K562 (cell line): Measurements from ENCODE around the gene CISD3. TPM values are rescaled to one million over a fixed set of nuclear protein-coding genes. Genes with fewer than 3 reads are reported as not detected.

Experiments
- ATAC-seq: fragments of 200-7000 bp; cut with Tn5 transposase; 3 replicates; pipeline ENCODE4 v1.9.1; 2020; ENCODE audit warnings: moderate library complexity
- BruUV-seq: library from RNA; stranded (reverse); fragments of 400-500 nt; replicated peaks from 2 replicates; lab custom pipeline; 2021; lab: Mats Ljungman, UMichigan
- CTCF ChIA-PET: fragments of 300-600 bp; formaldehyde crosslinking; extraction: SDS; loops from one replicate; lab custom pipeline; 2021; ENCODE audit warnings: low intra/inter-chr PET ratio; lab: Yijun Ruan, JAX
- POLR2A ChIA-PET: fragments of 300-600, 350-650 bp; sonication (Branson Sonifier 250); formaldehyde crosslinking; extraction: SDS; loops from one replicate; lab custom pipeline; 2021; ENCODE audit warnings: antibody characterized with exemption, inconsistent platforms; lab: Yijun Ruan, JAX
- DNase-seq, 4 experiments: peaks; one replicate each; pipeline versions ENCODE4 v3.0.0 to v3.0.0-alpha.2; 2011 to 2018; ENCODE audit warnings: low spot score in 3 of 4, mixed read lengths in 3 of 4; ENCODE audit errors: extremely low read depth in 1 of 4
- FAIRE-seq: peaks from 2 replicates; lab custom pipeline; 2011; peaks lifted over from hg19 to GRCh38; lab: Jason Lieb, UNC
- H2AFZ ChIP-seq: 2 replicates; pipeline ENCODE4 v1.6.0; 2011; ENCODE audit warnings: low read depth, low read length, control low read depth, inconsistent platforms
- H3K27ac ChIP-seq: fragments of 200-600 bp; 3 replicates; pipeline ENCODE4 v1.8.0; 2011; ENCODE audit warnings: low read depth, mild to moderate bottlenecking, control low read depth, inconsistent platforms, low read length, moderate library complexity, mixed read lengths; ENCODE audit errors: extremely low read depth
- H3K27me3 ChIP-seq, 2 experiments: fragments of 300-600 bp in 1 of 2; 2 replicates in 1 of 2; 3 replicates in 1 of 2; pipeline versions ENCODE4 v1.6.0 to v1.8.0; 2011; ENCODE audit warnings: inconsistent platforms in 2 of 2, low read length in 2 of 2, mild to moderate bottlenecking in 1 of 2, mixed read lengths in 1 of 2, moderate library complexity in 1 of 2; ENCODE audit not compliant: control insufficient read depth in 2 of 2, insufficient read depth in 2 of 2
- H3K36me3 ChIP-seq: fragments of 300-600 bp; 3 replicates; pipeline ENCODE4 v1.8.0; 2011; ENCODE audit warnings: mild to moderate bottlenecking, low read length, inconsistent platforms; ENCODE audit not compliant: control insufficient read depth, insufficient read depth
- H3K4me1 ChIP-seq, 2 experiments: fragments of 200-600 bp in 1 of 2; replicated peaks in 1 of 2; 2 replicates in 1 of 2; 3 replicates in 1 of 2; pipeline versions ENCODE4 v1.5.1 to v1.8.0; 2011; ENCODE audit warnings: inconsistent platforms in 2 of 2, low read length in 2 of 2, mild to moderate bottlenecking in 1 of 2, mixed read lengths in 1 of 2, moderate library complexity in 1 of 2; ENCODE audit not compliant: control insufficient read depth in 2 of 2, insufficient read depth in 2 of 2
- H3K4me2 ChIP-seq: 2 replicates; pipeline ENCODE4 v1.6.1; 2011; ENCODE audit warnings: low read length, control low read depth, inconsistent platforms, mixed read lengths; ENCODE audit not compliant: insufficient read depth
- H3K4me3 ChIP-seq: fragments of 200-600 bp; sonication (generic), shearing (Covaris generic); 2 replicates; pipeline ENCODE4 v1.5.1; 2016; ENCODE audit warnings: control low read depth, inconsistent platforms
- H3K79me2 ChIP-seq: fragments of 200-600 bp; 3 replicates; pipeline ENCODE4 v1.8.0; 2011; ENCODE audit warnings: low read length, inconsistent platforms; ENCODE audit not compliant: control insufficient read depth, insufficient read depth
- H3K9ac ChIP-seq, 2 experiments: 2 replicates each; pipeline versions ENCODE4 v1.6.0 to v1.6.1; 2011; ENCODE audit warnings: low read depth in 2 of 2, low read length in 2 of 2, control low read depth in 1 of 2, inconsistent platforms in 1 of 2, mild to moderate bottlenecking in 1 of 2, mixed read lengths in 1 of 2; ENCODE audit not compliant: insufficient read depth in 1 of 2
- H3K9me1 ChIP-seq: one replicate; pipeline ENCODE4 v1.6.0; 2011; ENCODE audit warnings: inconsistent platforms, mild to moderate bottlenecking, low read length, moderate library complexity; ENCODE audit not compliant: control insufficient read depth, insufficient read depth
- H3K9me3 ChIP-seq: replicated peaks from 2 replicates; pipeline ENCODE4 v1.5.1; 2011; ENCODE audit warnings: low read depth, low read length, inconsistent platforms; ENCODE audit not compliant: control insufficient read depth, insufficient read depth
- H4K20me1 ChIP-seq: replicated peaks from 2 replicates; pipeline ENCODE4 v1.6.1; 2011; ENCODE audit warnings: low read length, inconsistent platforms, mixed read lengths; ENCODE audit not compliant: control insufficient read depth, insufficient read depth
- ARID4B ChIP-seq: sonication (generic); formaldehyde crosslinking; IDR thresholded peaks from 2 replicates; pipeline ENCODE4 v1.8.0; 2022; ENCODE audit warnings: mild to moderate bottlenecking, missing genetic modification reagents
- ATF2 ChIP-seq: sonication (generic); formaldehyde crosslinking; IDR thresholded peaks from 2 replicates; pipeline ENCODE4 v1.8.1; 2022; ENCODE audit warnings: missing genetic modification reagents
- CBX1 ChIP-seq: sonication (generic); IDR thresholded peaks from 2 replicates; pipeline ENCODE4 v1.6.1; 2016; ENCODE audit warnings: antibody characterized with exemption, low read depth, mild to moderate bottlenecking
- EHMT2 ChIP-seq: fragments of 450-650 bp; IDR thresholded peaks from 2 replicates; pipeline ENCODE4 v1.6.1; 2018; ENCODE audit warnings: antibody characterized with exemption
- FOXJ2 ChIP-seq: fragments of 200-800 bp; sonication (Bioruptor generic); IDR thresholded peaks from 2 replicates; pipeline ENCODE4 v1.6.1; 2016; ENCODE audit warnings: missing genetic modification characterization, missing compliant biosample characterization
- HNRNPH1 ChIP-seq: fragments of 200-400 bp; formaldehyde crosslinking; optimal IDR thresholded peaks from 2 replicates; pipeline ENCODE3; 2017; ENCODE audit warnings: low read depth, mild to moderate bottlenecking, low read length, moderate library complexity
- KAT2B ChIP-seq: IDR thresholded peaks from one replicate; pipeline ENCODE4 v1.6.1; 2012; ENCODE audit warnings: low read depth, mild to moderate bottlenecking, control low read depth, inconsistent platforms, low read length, moderate library complexity
- NUFIP1 ChIP-seq: fragments of 450-650 bp; IDR thresholded peaks from 2 replicates; pipeline ENCODE4 v1.6.1; 2018; ENCODE audit not compliant: partially characterized antibody
- PHTF2 ChIP-seq: fragments of 250-450 bp; sonication (Bioruptor Pico); IDR thresholded peaks from 2 replicates; pipeline ENCODE4 v1.5.0; 2021; ENCODE audit warnings: mild to moderate bottlenecking
- POLR2AphosphoS5 ChIP-seq: IDR thresholded peaks from 2 replicates; pipeline ENCODE4 v1.6.1; 2011; ENCODE audit warnings: mild to moderate bottlenecking, low read depth, low read length, moderate library complexity; ENCODE audit not compliant: control insufficient read depth, insufficient read depth
- POLR2H ChIP-seq: IDR thresholded peaks from 2 replicates; pipeline ENCODE4 v1.6.1; 2016; ENCODE audit warnings: missing genetic modification characterization, low read depth, mild to moderate bottlenecking, control low read depth, missing compliant biosample characterization, moderate library complexity
- RBM15 ChIP-seq: fragments of 200-400 bp; formaldehyde crosslinking; IDR thresholded peaks from 2 replicates; pipeline ENCODE4 v1.6.1; 2018; ENCODE audit warnings: mild to moderate bottlenecking, low read length, moderate library complexity; ENCODE audit not compliant: insufficient read depth
- SIRT6 ChIP-seq: IDR thresholded peaks from one replicate; pipeline ENCODE4 v1.6.1; 2012; ENCODE audit warnings: low read depth, mild to moderate bottlenecking, control low read depth, inconsistent platforms, low read length, moderate library complexity
- ZBED1 ChIP-seq: IDR thresholded peaks from 2 replicates; pipeline ENCODE4 v1.6.1; 2014
- ZKSCAN8 ChIP-seq: fragments of 200-800 bp; sonication (Bioruptor generic); IDR thresholded peaks from 2 replicates; pipeline ENCODE4 v1.6.1; 2016; ENCODE audit warnings: missing genetic modification characterization, missing compliant biosample characterization
- ZNF175 ChIP-seq: fragments of 200-800 bp; sonication (Bioruptor generic); IDR thresholded peaks from 2 replicates; pipeline ENCODE4 v1.6.1; 2016; ENCODE audit warnings: low read depth, mild to moderate bottlenecking, missing genetic modification characterization, missing compliant biosample characterization
- ZNF830 ChIP-seq: fragments of 250-450 bp; sonication (Bioruptor Pico); IDR thresholded peaks from 2 replicates; pipeline ENCODE4 v1.5.0; 2021; ENCODE audit warnings: mild to moderate bottlenecking
- WGBS: fragments of 100-300 bp; shearing (Covaris generic); methylation state at CpG from one replicate; pipeline ENCODE4 v1.1.6; 2016; ENCODE audit warnings: low coverage, mixed read lengths; ENCODE audit not compliant: insufficient coverage; ENCODE audit errors: missing lambda C conversion rate; 5-methylcytosine and 5-hydroxymethylcytosine counted together
- in situ Hi-C: fragments of 300-500 bp; cut with MboI; formaldehyde crosslinking; loops from 4 replicates; pipeline ENCODE4 v1.15.0; 2018; ENCODE audit warnings: inconsistent platforms, mixed read lengths
- intact Hi-C: fragments of 100-400 bp; cut with micrococcal nuclease; formaldehyde crosslinking; loops from 2 replicates; pipeline ENCODE4 v1.14.2; 2022
- polyA plus RNA-seq, 8 experiments: library from polyadenylated mRNA; depleted of rRNA in 4 of 8; stranded (reverse) in 5 of 8; unstranded in 3 of 8; fragments of >200 nt; fragmentation: Nextera tagmentation in 2 of 8; fragmentation: Illumina TruSeq in 1 of 8; extraction: Ambion mirVana in 2 of 8; extraction: Trizol in 1 of 8; gene quantifications; 2 replicates each; pipeline versions ENCODE4 v1.2.1 to v1.2.3, GENCODE V29; 2011 to 2014; ENCODE audit warnings: inconsistent platforms in 1 of 8, missing spikeins in 1 of 8
- total RNA-seq, 7 experiments: library from RNA; depleted of rRNA in 6 of 7; stranded (reverse); fragments of >200 nt in 6 of 7; fragmentation: Illumina TruSeq in 2 of 7; extraction: Trizol in 2 of 7; gene quantifications; 2 replicates each; pipeline versions ENCODE4 v1.2.1 to v1.2.3, GENCODE V29; 2011 to 2021; ENCODE audit warnings: low replicate concordance in 1 of 7

The CISD3 gene
- total and polyA plus RNA-seq, 9 of the 15 experiments (the other 6 are each of a cell fraction or from before 2014, with no cell fraction given), result 5.0 to 60.7 (median 15.7) TPM

- Histone ChIP-seq H3K9me1 (no peaks in the 10 kb centered on the region), H3K79me2 (peaks cover 45% of the 10 kb centered on the region), H3K36me3 (peaks cover 4% of the 10 kb centered on the region; the same call in 1 of the 3 replicates), H3K9me3 (no peaks in the 10 kb centered on the region), H3K4me1 (peaks cover 26 to 64% of the 10 kb centered on the region in 2 experiments), H3K9ac (peak overlapping the region; percentile 95 to 99), H3K27ac (peak overlapping the region; percentile 96), H2AFZ (peak overlapping the region; percentile 77), H3K4me3 (peak overlapping the region; percentile 86), H3K4me2 (peak overlapping the region; percentile 87), H4K20me1 (no peaks in the 10 kb centered on the region), H3K27me3 (no peaks in the 10 kb centered on the region)
- ATAC-seq (peak; percentile 68), FAIRE-seq (no peak), DNase-seq (peak; percentile 78 to 92 (median 83))
- intact Hi-C loops, result loop anchor here (5.0 kb wide), 1 partner anchor 50 kb away; the partner anchor contains the start of gene PSMB3
- ChIA-PET CTCF (interaction anchor here (0.8 kb wide), 1 partner anchor 27 kb away, joined by 3 read pairs; the partner anchor contains the start of gene CISD3), POLR2A (interaction anchor here (0.5 to 1.5 kb wide), 6 partner anchors 8 to 17 kb away, joined by 3 to 5 read pairs (median 4); no protein-coding TSS in a partner anchor)
- WGBS, result under 1% methylated on average over 57 of the region's 81 CpGs
- TSS peak; percentile 82 for BruUV-seq
- in situ Hi-C loops, result no loop called here
- TF ChIP-seq ZNF830 (CRISPR knock-in tag), result no peak
- TF ChIP-seq PHTF2 (CRISPR knock-in tag), result no peak
- TF ChIP-seq EHMT2, result no peak
- TF ChIP-seq ZNF175 (CRISPR knock-in tag), result peak; percentile 22; the same call in 1 of the 2 replicates
- peak; percentile 88 for TF ChIP-seq ZKSCAN8 (CRISPR knock-in tag)
- peak; percentile 78; the same call in 1 of the 2 replicates for TF ChIP-seq CBX1
- peak; percentile 75; the same call in 1 of the 2 replicates for TF ChIP-seq POLR2AphosphoS5
- TF ChIP-seq ARID4B, result 0 out of 2 replicates have a peak, but pooled peaks have one; percentile 38
- TF ChIP-seq KAT2B, result no peak
- no peak for TF ChIP-seq ATF2 (CRISPR knock-in tag)
- peak; percentile 87 for TF ChIP-seq POLR2H (tag)
- no peak for TF ChIP-seq RBM15
- no peak for TF ChIP-seq ZBED1
- no peak for TF ChIP-seq NUFIP1
- no peak for TF ChIP-seq FOXJ2
- TF ChIP-seq HNRNPH1, result no peak
- no peak for TF ChIP-seq SIRT6
Observed at GRCh38 chr17:38702166-38702915, 27.8 kb upstream of the CISD3 start.
